ENCODE measurements around the gene SORL1.
"Not testable (repeated sequence)": the region's sequence is repeated elsewhere in the genome, so short reads cannot be mapped to it uniquely, and the experiment has no call there.

SORL1 gene, protein sequence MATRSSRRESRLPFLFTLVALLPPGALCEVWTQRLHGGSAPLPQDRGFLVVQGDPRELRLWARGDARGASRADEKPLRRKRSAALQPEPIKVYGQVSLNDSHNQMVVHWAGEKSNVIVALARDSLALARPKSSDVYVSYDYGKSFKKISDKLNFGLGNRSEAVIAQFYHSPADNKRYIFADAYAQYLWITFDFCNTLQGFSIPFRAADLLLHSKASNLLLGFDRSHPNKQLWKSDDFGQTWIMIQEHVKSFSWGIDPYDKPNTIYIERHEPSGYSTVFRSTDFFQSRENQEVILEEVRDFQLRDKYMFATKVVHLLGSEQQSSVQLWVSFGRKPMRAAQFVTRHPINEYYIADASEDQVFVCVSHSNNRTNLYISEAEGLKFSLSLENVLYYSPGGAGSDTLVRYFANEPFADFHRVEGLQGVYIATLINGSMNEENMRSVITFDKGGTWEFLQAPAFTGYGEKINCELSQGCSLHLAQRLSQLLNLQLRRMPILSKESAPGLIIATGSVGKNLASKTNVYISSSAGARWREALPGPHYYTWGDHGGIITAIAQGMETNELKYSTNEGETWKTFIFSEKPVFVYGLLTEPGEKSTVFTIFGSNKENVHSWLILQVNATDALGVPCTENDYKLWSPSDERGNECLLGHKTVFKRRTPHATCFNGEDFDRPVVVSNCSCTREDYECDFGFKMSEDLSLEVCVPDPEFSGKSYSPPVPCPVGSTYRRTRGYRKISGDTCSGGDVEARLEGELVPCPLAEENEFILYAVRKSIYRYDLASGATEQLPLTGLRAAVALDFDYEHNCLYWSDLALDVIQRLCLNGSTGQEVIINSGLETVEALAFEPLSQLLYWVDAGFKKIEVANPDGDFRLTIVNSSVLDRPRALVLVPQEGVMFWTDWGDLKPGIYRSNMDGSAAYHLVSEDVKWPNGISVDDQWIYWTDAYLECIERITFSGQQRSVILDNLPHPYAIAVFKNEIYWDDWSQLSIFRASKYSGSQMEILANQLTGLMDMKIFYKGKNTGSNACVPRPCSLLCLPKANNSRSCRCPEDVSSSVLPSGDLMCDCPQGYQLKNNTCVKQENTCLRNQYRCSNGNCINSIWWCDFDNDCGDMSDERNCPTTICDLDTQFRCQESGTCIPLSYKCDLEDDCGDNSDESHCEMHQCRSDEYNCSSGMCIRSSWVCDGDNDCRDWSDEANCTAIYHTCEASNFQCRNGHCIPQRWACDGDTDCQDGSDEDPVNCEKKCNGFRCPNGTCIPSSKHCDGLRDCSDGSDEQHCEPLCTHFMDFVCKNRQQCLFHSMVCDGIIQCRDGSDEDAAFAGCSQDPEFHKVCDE (N-terminal part only)

DNA sequence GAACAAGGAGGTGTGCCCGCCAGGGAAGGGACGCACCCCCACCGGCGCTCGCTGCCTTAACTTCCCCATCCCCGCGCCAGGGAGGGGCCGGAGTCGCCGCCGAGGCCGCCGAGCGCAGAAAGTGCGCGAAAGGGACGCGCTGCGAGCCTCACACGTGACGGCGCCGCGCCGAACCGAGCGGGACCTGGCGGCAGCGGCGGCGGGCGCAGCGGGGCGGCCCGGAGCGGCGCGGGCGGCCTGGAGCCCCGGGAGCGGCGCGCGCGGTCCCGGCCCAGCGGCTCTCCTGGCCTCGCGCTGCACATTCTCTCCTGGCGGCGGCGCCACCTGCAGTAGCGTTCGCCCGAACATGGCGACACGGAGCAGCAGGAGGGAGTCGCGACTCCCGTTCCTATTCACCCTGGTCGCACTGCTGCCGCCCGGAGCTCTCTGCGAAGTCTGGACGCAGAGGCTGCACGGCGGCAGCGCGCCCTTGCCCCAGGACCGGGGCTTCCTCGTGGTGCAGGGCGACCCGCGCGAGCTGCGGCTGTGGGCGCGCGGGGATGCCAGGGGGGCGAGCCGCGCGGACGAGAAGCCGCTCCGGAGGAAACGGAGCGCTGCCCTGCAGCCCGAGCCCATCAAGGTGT lies at the start of gene SORL1:
SORL1 (plus strand) TSS at position 329 of the 623 bp plus-strand sequence; CDS start at position 347, 18 bp downstream.
- ATAC-seq (peak; percentile 63), DNase-seq (peak; percentile 80)

DNA sequence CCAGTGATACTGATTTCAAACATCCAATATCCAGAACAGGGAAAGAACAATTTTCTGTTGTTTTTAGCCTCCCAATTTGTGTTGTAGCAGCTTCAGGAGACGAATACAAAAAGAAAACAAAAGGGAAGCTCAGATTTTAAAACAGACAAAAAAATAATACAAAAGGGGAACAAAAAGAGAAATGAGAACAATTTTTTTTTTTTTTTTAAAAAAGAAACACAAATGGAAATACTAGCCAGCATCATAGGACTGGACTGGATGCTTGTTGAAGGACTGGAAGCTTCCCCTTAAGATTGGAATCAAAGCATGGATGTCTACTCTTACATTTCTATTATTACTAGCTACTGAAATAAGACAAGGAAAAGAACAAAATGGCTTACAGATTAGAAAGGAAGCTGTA lies 46.5 kb upstream of the SORL1 start:
- ATAC-seq: no peak
- DNase-seq: no peak

DNA sequence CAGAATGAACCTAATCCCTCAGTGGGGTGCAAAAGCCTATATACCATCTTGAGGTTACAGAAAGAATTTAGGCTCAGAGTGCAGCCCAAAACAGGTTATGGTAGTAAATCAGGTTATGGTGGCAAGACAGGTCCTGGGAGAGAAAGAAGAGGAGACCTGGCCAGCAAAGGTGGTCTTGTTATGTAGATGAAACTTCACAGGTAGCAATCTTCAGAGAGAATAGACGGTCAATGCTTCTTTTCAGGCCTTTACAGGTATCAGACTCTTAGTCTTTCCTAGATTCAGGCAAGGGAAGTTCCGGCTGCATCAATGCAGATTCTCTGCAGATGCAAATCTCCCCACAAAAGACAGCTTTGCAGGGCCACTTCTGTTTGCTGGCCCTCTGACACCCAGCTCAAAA lies 45.8 kb upstream of the SORL1 start:
- no peak for ATAC-seq
- no peak for DNase-seq

DNA sequence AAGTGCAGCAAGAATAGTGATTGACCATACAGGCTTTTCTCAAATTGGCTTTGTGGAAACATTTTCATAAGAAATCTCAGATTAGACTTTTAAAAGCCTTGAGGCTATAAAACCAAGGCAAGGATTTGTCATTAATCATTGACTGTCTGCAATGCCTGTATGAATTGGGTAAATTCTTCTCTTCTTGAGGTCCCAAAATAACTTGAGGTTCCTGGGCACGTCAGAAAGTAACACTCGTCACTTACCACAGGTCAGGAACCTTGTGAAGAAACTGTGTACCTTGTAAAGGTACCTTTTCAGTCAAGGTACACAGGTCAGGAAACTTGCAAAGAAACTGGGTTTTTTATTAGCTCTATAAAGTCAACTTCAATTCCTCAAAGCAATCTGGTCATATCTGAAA lies 43.3 kb upstream of the SORL1 start:
- DNase-seq: no peak
- no peak for ATAC-seq

DNA sequence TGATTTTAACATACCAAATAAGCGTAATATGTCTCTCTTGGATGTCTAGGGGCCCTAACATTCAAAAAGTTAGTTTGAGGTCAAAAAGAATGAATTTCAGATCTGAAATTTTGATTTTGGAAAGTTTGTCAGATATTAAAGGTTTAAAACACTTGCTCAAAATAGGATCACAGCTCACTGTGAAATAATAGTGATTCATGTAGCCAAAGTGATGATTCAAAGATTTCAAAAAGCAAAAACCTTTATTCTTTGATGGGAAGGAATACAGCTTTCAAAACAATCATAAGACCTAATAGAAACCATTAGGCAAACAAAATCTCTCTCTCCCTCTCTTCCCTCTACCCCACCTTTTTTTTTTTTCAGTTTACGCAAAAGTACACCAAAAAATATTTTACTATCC lies 42.1 kb upstream of the SORL1 start:
- DNase-seq, ATAC-seq: not testable (repeated sequence)

DNA sequence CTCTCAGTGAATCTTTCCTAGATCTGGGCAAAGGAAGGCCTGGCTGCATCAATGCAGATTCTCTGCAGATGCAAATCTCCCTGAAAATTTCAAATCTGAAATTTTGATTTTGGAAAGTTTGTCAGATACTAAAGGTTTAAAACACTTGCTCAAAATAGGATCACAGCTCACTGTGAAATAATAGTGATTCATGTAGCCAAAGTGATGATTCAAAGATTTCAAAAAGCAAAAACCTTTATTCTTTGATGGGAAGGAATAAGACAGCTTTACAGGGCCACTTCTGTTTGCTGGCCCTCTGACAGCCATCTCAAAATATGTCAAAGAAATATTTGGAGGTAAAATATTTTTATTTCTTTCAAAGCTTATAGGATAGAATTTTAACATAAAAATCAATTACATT lies 40.8 kb upstream of the SORL1 start:
- not testable (repeated sequence) for DNase-seq, ATAC-seq

DNA sequence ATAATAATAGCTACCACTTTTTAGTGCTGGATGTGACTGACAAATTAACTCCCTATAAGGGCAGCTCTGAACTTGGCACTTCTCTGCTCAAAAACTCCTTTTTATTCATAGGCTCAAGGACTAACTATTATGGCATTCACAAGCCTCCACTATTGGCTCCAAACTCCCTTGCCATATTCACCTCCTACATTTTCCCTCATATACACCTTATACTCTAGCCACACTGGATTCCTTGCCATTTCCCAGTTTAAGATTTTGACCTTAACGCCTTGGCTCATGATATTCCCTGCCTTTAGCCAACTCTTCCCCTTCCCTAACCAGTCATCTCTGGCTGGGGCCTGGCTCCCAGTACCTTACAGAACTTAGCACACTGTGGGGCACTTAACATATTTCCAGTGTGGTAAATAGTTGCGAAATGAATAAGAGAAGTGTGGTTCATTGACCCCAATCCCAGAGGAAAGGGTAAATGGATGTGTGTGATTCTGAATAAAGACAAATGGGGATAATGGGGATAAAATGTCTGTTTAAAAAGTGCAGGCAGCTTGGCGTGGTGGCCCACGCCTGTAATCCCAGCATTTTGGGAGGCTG lies 40.0 kb upstream of the SORL1 start:
- no peak for ATAC-seq
- DNase-seq: no peak

DNA sequence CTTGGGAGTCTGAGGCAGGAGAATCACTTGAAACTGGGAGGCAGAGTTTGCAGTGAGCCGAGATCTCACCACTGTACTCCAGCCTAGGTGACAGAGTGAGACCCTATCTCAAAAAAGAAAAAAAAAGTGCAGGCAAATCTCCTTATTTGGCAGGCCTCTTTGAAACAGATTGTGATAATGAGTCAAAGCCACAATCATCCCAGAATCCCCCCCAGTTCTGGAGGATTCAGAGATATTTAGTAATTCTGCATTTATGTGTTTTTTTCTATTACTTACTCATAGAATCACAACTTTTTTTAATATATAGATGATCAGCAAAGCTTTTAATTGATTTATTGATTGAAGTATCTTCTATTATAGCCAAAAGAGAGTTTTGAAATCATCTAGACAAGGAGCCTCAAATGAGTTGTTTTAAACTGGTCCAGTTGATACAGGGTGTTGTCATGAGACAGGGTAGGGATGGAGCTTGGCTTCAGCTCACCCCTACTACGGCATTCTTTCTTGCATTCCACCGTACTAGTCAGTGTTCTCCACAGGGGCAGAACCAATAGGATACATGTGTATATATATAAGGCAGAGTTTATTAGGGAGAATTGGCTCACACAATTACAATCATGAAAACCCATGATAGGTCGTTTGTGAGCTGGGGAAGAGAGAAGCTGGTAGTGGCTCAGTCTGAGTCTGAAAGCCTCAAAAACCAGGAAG lies 39.3 kb upstream of the SORL1 start:
- DNase-seq: no peak
- no peak for ATAC-seq

DNA sequence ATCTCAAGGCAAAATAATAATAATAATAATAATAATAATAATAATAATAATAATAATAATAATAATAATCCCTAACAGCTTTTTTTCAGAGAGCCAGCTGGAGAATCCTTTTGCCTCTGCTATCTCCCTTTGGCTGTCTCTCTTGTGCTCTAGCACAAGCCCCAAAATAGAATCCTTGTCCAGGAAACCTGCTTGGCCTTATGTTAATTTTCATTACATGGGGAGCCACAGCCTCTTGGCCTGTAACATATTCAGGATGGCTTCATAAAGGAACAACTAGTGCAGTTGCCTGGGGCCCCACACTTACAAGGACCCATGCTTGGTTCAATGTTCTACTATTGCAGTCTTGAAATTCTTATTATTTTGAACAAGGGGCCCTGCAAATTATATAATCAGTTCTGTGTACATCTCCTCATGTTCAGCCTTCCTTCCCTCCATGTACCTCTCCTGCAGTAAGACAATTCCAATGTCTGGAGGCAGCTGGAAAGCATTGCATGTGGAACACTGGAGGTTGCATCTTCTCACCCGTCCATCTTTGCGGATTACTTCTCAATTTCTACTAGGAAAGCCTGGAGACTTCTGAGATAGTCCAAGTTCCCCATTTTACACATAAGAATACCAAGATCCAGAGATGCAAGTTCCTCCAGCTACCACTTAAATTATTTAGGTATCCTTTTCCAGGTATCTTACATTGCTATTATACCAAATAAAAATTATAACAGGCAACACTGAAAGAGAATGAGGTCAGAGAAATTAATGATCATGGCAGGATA lies 37.8 kb upstream of the SORL1 start:
- ATAC-seq (no peak), DNase-seq (no peak)

DNA sequence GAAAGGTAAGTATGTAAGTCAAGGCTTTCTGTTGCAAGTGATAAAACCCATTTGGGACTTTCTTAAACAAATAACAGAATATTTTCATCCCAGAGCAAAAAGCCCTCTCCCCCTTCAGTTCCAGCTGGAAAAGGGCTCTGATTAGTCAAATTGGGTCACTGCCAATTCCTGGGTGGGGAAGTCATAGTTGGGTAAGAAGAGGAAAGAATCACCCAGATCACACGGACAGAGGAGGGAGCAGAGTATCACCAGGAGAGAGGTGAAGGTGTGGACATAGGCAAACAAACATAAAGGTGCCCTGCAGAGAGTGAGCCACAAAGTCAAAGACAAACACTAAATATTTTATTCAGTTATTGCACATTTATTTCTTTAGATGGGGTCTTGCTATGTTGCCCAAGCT lies 36.3 kb upstream of the SORL1 start:
- DNase-seq: no peak
- ATAC-seq: no peak

DNA sequence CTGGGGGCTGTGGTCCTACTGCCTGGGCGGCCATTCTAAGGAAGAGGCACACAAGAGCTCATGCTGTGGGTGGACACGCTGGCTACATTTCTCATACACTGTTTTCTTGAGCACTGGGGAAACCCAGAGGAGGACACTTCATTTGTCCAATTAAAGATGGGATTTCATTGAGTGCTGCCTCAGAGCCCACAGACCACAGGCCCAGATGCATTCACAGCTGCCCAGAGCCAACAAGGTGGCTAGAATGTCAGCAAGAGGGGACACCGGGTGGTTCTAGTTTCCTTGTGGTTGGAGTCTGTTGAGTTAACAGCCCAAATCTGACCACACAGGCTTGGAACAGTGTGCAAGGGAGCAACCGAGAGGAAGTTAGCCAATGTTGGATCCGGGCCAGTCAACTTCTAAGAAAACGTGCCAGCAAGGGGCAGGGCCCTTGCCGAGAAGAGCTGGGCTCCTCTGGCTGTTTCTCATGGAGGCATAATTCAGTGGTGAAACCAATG lies 35.0 kb upstream of the SORL1 start:
- peak; percentile 63 for DNase-seq
- ATAC-seq: peak; percentile 67

DNA sequence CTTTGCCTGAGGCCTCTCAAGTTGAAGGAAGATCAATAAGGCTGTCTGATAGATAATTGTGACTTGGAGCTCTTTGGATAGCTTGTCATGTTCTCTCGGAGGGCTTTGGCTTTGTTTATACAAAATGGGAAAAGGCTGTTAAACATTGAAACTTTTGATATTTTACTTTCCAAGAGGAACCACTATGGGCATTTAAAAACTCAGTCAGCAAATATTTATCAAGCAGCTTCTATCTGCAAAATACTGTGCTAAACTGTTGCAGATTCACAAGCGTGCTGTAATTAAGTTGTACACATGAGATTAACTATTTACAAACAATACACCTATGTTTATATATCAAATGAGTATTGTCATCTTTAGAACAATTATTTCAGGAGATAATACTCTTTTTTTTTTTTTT lies 34.5 kb upstream of the SORL1 start:
- no peak for ATAC-seq
- DNase-seq: no peak

DNA sequence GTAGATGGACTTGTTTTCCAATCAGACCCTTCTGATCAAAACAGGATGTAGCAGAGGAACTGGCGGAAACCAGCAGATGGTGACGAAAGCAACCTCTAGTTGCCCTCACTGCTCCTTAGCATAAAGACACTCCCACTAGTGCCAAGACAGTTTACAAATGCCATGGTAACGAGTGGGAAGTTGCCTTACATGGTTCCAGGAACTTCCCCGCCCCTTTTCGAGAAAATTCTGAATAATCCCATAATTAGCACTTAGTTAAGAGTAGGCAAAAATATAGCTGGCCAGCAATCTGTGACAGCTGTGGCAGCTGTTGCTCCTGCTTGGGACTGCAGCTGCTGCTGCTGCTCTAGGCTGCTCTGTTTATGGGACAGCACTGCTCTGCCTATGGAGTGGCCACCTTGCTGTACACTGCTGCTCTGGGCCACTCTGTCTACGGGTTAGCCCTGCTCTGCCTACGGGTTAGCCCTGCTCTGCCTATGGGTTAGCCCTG lies 33.4 kb upstream of the SORL1 start:
- peak; percentile 41 for ATAC-seq
- DNase-seq: peak; percentile 33

DNA sequence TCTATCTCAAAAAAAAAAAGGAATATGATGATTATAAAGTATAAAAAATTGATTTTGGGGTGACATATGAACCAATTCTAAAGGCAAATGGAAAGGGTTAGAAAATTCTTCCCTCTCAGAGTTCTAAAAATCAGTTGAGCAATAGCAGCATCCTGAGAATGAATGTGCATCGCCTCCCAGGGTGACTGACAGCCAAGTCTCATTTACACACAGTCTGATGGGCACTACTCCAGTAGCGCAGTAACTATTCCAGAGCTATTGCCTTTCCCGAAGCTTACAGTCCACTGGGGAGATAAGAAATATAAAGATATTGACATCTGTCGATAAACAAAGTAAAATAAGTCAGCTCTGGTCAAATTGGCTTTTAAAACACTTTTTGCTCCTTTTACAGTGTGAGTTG lies 32.3 kb upstream of the SORL1 start:
- DNase-seq: no peak
- ATAC-seq: no peak

DNA sequence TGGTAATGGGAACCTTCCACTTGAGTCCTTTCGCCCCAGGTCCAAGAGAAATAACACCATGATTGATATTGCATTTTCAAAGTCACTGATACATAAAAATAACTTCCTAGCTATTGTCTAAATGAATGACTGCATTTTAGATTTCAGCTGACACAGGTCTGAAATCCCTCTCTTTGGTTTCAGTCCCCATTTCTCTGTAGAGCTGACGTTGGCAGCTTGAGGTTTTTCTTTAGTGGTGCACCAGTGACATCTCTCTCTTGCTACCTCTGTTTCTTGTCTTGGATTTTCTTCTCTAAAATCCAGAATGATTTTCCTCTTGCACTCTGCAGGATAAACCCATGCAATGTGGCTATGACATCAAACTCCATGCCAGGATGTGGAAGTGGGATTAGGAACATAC lies 31.7 kb upstream of the SORL1 start:
- ATAC-seq: no peak
- DNase-seq: no peak

DNA sequence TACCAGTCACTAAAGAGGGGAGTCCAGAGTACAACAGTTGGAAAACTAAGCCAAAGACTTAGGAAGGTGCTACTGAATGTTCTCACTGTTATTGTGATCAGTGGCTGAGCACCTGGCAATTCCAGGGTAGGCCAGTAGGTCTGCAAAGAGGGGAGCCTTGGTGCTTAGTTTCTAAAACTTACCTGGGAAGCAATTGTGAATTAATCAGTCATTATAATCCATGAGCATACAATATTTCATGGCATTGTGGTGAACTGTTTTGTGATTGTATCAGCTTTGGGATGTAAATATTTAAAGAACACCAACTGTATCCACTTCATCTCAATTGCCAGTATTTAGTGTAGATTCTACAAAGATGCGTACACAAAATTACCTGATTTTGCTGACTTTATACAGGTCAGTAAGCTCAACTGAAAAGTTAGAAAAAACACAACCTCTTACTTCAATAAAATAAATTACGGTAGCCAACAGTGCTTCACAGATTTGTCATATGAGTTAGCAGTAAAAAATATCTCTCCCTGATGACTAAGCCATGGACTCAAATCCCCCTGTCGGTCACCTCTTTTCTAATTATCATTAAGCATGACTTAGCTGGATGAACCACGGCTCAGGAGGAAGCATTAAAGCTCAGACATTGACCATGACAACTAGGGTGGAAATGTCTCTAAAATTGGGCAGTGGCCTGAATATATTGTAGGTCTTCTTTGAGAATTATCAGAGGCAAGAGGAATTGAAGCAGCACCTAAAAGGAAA lies 30.8 kb upstream of the SORL1 start:
- ATAC-seq: no peak

DNA sequence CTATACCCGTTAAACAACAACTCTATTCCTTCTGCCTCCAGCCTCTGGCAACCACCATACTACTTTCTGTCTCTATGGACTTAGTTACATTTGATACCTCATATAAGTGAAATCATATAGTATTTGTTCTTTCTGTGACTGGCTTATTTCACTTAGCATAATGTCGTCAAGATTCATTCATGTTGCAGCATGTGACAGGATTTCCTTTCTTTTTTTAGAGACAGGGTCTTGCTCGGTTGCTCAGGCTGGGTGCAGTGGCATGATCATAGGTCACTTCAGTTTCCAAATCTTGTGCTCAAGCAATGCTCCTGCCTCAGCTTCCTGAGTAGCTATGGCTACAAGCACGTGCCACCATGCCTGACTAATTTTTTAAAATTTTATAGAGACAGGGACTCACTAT lies 29.4 kb upstream of the SORL1 start:
- no peak for ATAC-seq
- DNase-seq: no peak

More for the DNA sequence above, 30.8 kb upstream of the SORL1 start:
- DNase-seq: no peak

DNA sequence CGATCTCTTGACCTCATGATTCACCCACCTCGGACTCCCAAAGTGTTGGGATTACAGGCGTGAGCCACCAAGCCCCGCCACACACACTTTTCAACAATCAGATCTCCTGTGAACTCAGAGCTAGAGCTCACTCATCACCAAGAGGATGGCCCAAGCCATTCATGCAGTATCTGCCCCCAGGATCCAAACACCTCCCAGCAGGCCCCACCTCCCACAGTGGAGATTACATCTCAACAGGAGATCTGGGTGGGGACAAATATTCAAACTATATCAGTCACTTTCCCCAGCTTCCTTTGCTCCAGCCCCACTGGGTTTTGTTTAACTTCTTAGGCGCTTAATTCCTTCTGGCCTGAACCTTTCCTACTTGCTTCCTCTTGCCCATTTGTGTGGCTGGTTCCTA lies 26.3 kb upstream of the SORL1 start:
- no peak for DNase-seq
- no peak for ATAC-seq

All from stimulated activated naive CD8-positive, alpha-beta T cell treated with anti-CD3 and anti-CD28 coated beads, Interleukin-15, Interleukin-2, amounts not matched to agents 100 U/mL and 50 U/mL, for 24 hours (primary cell).